Osteoblast (primary cell): ENCODE results near the gene ARSK. TPM values are rescaled to one million over a fixed set of nuclear protein-coding genes. Genes with fewer than 3 reads are reported as not detected.

Experiments used
- DNase-seq: peaks from one replicate; pipeline ENCODE4 v3.0.0; 2011; ENCODE audit warnings: low spot score, mixed read lengths; ENCODE audit not compliant: insufficient read length; ENCODE audit errors: missing footprints
- H2AFZ ChIP-seq: 2 replicates; pipeline ENCODE4 v1.6.0; 2011; ENCODE audit warnings: mild to moderate bottlenecking, low read length
- H3K27ac ChIP-seq: 2 replicates; pipeline ENCODE4 v1.5.1; 2011; ENCODE audit warnings: mild to moderate bottlenecking, low read depth, low read length, moderate library complexity
- H3K27me3 ChIP-seq: 2 replicates; pipeline ENCODE4 v1.6.0; 2012; ENCODE audit warnings: mild to moderate bottlenecking, control low read depth, inconsistent platforms, low read length, moderate library complexity; ENCODE audit not compliant: insufficient read depth
- H3K36me3 ChIP-seq: 2 replicates; pipeline ENCODE4 v1.5.1; 2011; ENCODE audit warnings: mild to moderate bottlenecking, low read length, control low read depth, moderate library complexity; ENCODE audit not compliant: insufficient read depth
- H3K4me1 ChIP-seq: 2 replicates; pipeline ENCODE4 v1.5.1; 2011; ENCODE audit warnings: mild to moderate bottlenecking, low read length, control low read depth, moderate library complexity; ENCODE audit not compliant: insufficient read depth
- H3K4me2 ChIP-seq: 2 replicates; pipeline ENCODE4 v1.6.0; 2011; ENCODE audit warnings: mild to moderate bottlenecking, low read length; ENCODE audit not compliant: insufficient read depth
- H3K4me3 ChIP-seq: fragments of 200-600 bp; sonication (generic); 3 replicates; pipeline ENCODE4 v1.5.1; 2012; ENCODE audit warnings: mild to moderate bottlenecking, low read length, inconsistent platforms; ENCODE audit not compliant: insufficient read depth
- H3K79me2 ChIP-seq: 2 replicates; pipeline ENCODE4 v1.6.0; 2012; ENCODE audit warnings: mild to moderate bottlenecking, low read length, control low read depth, inconsistent platforms; ENCODE audit not compliant: insufficient read depth
- H3K9me3 ChIP-seq: 2 replicates; pipeline ENCODE4 v1.5.1; 2011; ENCODE audit warnings: low read depth, low read length, control low read depth
- H4K20me1 ChIP-seq: 2 replicates; pipeline ENCODE4 v1.6.0; 2012; ENCODE audit warnings: mild to moderate bottlenecking, low read length, control low read depth; ENCODE audit not compliant: insufficient read depth
- CTCF ChIP-seq: IDR thresholded peaks from 2 replicates; pipeline ENCODE4 v1.5.1; 2011; ENCODE audit warnings: mild to moderate bottlenecking, low read depth, low read length, moderate library complexity; ENCODE audit errors: extremely low read depth
- total RNA-seq: library from RNA; depleted of rRNA; stranded (reverse); fragments of >200 nt; gene quantifications from 2 replicates; pipeline ENCODE4 v1.2.3, GENCODE V29; 2012

The ARSK gene
- total RNA-seq, 1 donor: 10.5 TPM

GRCh38 chr5:95633671-95634070 lies 78.8 kb downstream of the ARSK start:
- Histone ChIP-seq H4K20me1 (no peaks in the 10 kb centered on the region), H3K27me3 (no peaks in the 10 kb centered on the region), H2AFZ (no peak overlapping the region), H3K79me2 (no peaks in the 10 kb centered on the region), H3K4me3 (no peak overlapping the region), H3K4me2 (no peak overlapping the region), H3K4me1 (peaks cover 20% of the 10 kb centered on the region), H3K27ac (no peak overlapping the region), H3K36me3 (no peaks in the 10 kb centered on the region), H3K9me3 (no peaks in the 10 kb centered on the region)
- DNase-seq: no peak
- no peak for TF ChIP-seq CTCF

- H3K79me2 ChIP-seq: no peaks in the 10 kb centered on the region
- TF ChIP-seq CTCF: no peak
- H3K4me2 ChIP-seq: no peak overlapping the region
- no peaks in the 10 kb centered on the region for H3K9me3 ChIP-seq
- H3K36me3 ChIP-seq: no peaks in the 10 kb centered on the region
- H4K20me1 ChIP-seq: no peaks in the 10 kb centered on the region
- peaks cover 20% of the 10 kb centered on the region for H3K4me1 ChIP-seq
- H3K27me3 ChIP-seq: no peaks in the 10 kb centered on the region
- no peak overlapping the region for H3K4me3 ChIP-seq
- no peak overlapping the region for H2AFZ ChIP-seq
- no peak for DNase-seq
- no peak overlapping the region for H3K27ac ChIP-seq
Measured at GRCh38 chr5:95634081-95634480, 79.2 kb downstream of the ARSK start.

GRCh38 chr5:95638632-95639031 lies 83.7 kb downstream of the ARSK start:
- H3K36me3 ChIP-seq: no peaks in the 10 kb centered on the region
- TF ChIP-seq CTCF: no peak
- no peaks in the 10 kb centered on the region for H3K9me3 ChIP-seq
- DNase-seq: no peak
- H3K4me1 ChIP-seq: no peaks in the 10 kb centered on the region
- peak overlapping the region; percentile 14 for H2AFZ ChIP-seq
- no peaks in the 10 kb centered on the region for H3K27me3 ChIP-seq
- no peaks in the 10 kb centered on the region for H4K20me1 ChIP-seq
- H3K27ac ChIP-seq: no peak overlapping the region
- H3K4me2 ChIP-seq: no peak overlapping the region
- no peak overlapping the region for H3K4me3 ChIP-seq
- H3K79me2 ChIP-seq: no peaks in the 10 kb centered on the region

- no peak for TF ChIP-seq CTCF
- Histone ChIP-seq H4K20me1 (no peaks in the 10 kb centered on the region), H3K9me3 (no peaks in the 10 kb centered on the region), H2AFZ (peak overlapping the region; percentile 71), H3K4me2 (no peak overlapping the region), H3K4me1 (no peaks in the 10 kb centered on the region), H3K27ac (no peak overlapping the region), H3K79me2 (no peaks in the 10 kb centered on the region), H3K27me3 (no peaks in the 10 kb centered on the region), H3K4me3 (no peak overlapping the region), H3K36me3 (no peaks in the 10 kb centered on the region)
- no peak for DNase-seq
Measured at GRCh38 chr5:95641741-95642220, 86.9 kb downstream of the ARSK start.
